LNCaP clone FGC (cell line): ENCODE measurements around the gene THAP10.
"Not testable (repeated sequence)": the region's sequence is repeated elsewhere in the genome, so short reads cannot be mapped to it uniquely, and the experiment has no call there.

Experiments
- DNase-seq: peaks from one replicate; pipeline ENCODE4 v3.0.0-alpha.2; 2011; ENCODE audit warnings: low read depth
- H3K4me3 ChIP-seq: 2 replicates; pipeline ENCODE4 v1.5.1; 2011; ENCODE audit warnings: mild to moderate bottlenecking, low read depth, low read length, control low read depth
- TF ChIP-seq, protein P1 (sequence below): IDR thresholded peaks from 2 replicates; pipeline ENCODE4 v1.5.1; 2012; ENCODE audit warnings: mild to moderate bottlenecking; ENCODE audit not compliant: control insufficient read depth, insufficient read depth; ENCODE audit errors: extremely low read depth

Gene THAP10

GRCh38 chr15:70859322-70859908, 32.8 kb downstream of the THAP10 start:
- TF ChIP-seq, protein P1, sequence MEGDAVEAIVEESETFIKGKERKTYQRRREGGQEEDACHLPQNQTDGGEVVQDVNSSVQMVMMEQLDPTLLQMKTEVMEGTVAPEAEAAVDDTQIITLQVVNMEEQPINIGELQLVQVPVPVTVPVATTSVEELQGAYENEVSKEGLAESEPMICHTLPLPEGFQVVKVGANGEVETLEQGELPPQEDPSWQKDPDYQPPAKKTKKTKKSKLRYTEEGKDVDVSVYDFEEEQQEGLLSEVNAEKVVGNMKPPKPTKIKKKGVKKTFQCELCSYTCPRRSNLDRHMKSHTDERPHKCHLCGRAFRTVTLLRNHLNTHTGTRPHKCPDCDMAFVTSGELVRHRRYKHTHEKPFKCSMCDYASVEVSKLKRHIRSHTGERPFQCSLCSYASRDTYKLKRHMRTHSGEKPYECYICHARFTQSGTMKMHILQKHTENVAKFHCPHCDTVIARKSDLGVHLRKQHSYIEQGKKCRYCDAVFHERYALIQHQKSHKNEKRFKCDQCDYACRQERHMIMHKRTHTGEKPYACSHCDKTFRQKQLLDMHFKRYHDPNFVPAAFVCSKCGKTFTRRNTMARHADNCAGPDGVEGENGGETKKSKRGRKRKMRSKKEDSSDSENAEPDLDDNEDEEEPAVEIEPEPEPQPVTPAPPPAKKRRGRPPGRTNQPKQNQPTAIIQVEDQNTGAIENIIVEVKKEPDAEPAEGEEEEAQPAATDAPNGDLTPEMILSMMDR, result no peak
- no peak for DNase-seq
- H3K4me3 ChIP-seq, result no peak overlapping the region

DNA sequence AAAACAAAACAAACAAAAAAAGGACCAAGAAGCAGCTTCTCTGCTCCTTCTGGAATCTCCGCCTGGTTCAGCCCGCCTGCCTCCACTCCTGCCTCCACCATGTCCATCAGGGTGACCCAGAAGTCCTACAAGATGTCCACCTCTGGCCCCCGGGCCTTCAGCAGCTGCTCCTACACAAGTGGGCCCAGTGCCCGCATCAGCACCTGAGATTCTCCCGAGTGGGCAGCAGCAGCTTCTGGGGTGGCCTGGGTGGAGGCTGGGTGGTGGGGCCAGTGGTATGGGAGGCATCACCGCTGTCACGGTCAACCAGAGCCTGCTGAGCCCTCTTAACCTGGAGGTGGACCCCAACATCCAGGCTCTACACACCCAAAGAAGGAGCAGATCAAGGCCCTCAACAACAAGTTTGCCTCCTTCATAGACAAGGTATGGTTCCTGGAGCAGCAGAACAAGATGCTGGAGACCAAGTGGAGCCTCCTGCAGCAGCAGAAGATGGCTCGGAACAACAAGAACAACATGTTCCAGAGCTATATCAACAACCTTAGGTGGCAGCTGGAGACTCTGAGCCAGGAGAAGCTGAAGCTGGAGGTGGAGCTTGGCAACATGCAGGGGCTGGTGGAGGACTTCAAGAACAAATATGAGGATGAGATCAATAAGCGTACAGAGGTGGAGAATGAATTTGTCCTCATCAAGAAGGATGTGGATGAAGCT, 33.5 kb downstream of the THAP10 start:
- not testable (repeated sequence) for DNase-seq, H3K4me3 ChIP-seq

GRCh38 chr15:70857562-70858285, 34.5 kb downstream of the THAP10 start:
- DNase-seq, result no peak

DNA sequence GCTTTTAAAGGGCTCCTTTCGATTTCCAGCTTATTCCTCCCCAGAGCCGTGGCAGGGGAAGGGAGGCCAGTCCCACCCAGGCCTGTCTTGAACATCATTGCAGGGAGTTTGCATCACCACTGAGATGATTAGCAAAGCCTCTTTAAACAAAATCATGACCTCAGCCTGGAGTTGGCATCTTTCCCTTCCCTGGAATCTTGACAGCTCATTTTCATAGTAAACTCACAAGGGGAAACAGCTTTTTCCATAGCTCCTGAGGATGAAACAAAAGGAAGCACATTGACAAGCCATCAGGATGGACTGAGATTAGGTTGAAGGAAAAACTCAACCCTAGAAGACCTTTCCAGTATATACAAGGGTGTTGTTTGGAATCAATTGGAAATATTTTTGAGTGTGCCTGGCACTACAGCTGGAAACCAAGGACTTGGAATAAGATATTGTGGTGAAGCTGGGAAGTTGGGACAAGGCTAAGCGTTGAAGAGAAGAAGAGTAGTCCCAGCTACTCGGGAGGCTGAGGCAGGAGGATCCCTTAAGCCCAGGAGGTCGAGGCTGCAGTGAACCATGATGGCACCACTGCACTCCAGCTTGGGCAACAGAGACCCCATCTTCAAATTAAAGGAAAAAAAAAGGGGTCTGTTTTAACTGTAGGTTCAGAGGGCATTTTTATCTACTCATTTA, 35.2 kb downstream of the THAP10 start:
- DNase-seq, result peak; percentile 79
- TF ChIP-seq, protein P1, result no peak
- H3K4me3 ChIP-seq, result no peak overlapping the region

More at GRCh38 chr15:70857562-70858285, 34.5 kb downstream of the THAP10 start:
- TF ChIP-seq, protein P1, result no peak
- no peak overlapping the region for H3K4me3 ChIP-seq

DNA sequence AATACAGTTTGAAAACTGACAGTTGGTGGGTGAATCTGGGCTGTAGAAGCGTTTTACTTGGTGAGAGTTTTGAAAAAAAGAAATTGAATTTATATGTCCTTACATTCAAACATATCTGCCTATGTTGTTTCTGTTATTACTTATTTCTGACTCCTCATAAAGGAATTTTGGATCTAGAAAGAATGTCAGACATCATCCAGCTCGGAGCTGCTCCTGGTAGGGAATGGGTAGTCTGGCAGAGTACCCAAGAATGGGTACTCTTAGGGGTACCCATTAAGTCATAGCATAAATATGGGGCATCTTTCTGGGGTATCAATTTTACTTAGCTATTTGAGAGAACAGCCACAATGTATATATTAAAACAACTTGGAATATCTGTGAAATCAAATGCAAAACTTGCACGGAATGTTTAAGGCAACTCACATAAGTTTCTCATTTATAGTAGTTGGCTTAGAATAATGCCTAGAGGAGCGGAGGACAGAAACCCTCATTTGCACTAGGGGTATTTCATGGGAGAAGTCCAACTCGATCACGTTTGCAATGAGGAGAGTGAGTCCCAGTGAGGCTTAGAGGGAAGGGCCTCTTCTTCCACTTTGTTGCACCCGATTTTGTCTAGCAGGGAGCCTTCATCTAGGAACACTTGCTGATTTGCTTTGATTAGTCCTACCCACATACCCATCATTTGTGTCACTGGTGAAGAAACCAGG, 35.9 kb downstream of the THAP10 start:
- H3K4me3 ChIP-seq, result no peak overlapping the region
- TF ChIP-seq, protein P1, result no peak
- no peak for DNase-seq

GRCh38 chr15:70855764-70856163, 36.5 kb downstream of the THAP10 start:
- TF ChIP-seq, protein P1, result no peak
- DNase-seq, result no peak
- no peak overlapping the region for H3K4me3 ChIP-seq
